ENCODE measurements around the gene FYN.

- TF ChIP-seq CTCF (IDR thresholded peaks at IDR 0.05 in 2 of 3, conservative IDR thresholded peaks at IDR 0.05 in 1 of 3; ENCODE audit: insufficient read depth in 2 of 3, low read depth in 1 of 3, low read length in 3 of 3) = no peak
- no peak for TF ChIP-seq TCFL5 (CRISPR knock-in tag; conservative IDR thresholded peaks at IDR 0.05)
- TF ChIP-seq COPS2 (conservative IDR thresholded peaks at IDR 0.05) = no peak
- no peak for TF ChIP-seq ZBTB17 (CRISPR knock-in tag; IDR thresholded peaks at IDR 0.05)
- TF ChIP-seq POLR2AphosphoS2 (IDR thresholded peaks at IDR 0.05; ENCODE audit: low read length) = no peak
- no peak for TF ChIP-seq VEZF1 (CRISPR knock-in tag; IDR thresholded peaks at IDR 0.05)
These were observed 221.8 kb downstream of the FYN start for GRCh38 chr6:111651185-111652034.

Measured in K562 (cell line).